D341Med (cell line): Measurements from ENCODE around the gene CHD9NB.

Experiments
- DNase-seq: peaks from one replicate; pipeline ENCODE4 v3.0.0; 2012; ENCODE audit warnings: low spot score

The CHD9NB gene

GRCh38 chr16:53052519-53053501, at the start of gene CHD9NB:
CHD9NB (minus strand) TSS chr16:53052897; CDS start chr16:53044158, 8,739 bp downstream.
- DNase-seq, result no peak

DNA sequence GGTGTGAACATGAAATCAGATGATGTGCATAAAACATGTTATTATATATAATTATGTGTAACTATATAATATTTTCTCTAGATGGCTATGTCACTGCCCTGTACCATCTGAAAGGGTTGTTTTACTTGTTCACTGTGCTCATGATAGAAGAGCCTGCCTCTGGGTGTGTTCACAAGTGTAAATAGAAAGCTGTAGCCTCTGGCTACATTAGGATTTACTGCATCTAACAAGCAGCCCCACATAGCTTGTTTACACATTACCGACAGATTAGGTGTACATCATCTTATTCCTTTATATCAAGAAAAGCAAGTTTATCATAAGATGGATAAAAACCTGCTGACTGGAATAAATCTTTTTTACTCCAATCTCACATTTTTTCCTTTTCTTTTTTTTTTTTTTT, 48.2 kb upstream of the CHD9NB start:
- DNase-seq, result no peak

DNA sequence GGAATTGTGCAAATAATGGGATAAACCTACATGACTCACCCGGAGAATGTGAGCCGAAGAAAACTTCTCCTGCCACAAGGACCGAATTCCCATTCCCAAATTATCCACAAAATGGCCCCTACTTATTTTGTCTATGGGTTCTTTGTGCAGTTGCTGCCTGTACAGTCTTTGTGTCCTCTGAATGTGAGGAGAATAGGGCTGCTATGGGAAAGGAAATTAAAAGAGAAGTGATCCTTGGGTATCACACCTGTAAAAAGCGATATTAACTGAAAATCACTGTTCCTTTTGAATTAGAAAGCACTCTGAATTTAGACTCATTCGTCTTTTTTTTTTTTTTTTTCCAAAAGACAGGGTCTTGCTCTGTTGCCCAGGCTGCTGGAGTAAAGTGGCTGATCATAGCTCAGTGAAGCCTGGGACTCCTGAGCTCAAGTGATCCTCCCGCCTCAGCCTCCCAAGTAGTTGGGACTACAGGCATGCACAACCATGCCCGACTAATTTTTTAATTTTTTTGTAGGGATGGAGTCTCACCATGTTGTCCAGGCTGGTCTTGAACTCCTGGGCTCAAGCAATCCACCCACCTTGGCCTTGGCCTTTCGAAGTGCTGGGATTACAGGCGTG, 47.5 kb upstream of the CHD9NB start:
- DNase-seq, result no peak

GRCh38 chr16:53099318-53100130, 46.8 kb upstream of the CHD9NB start:
- DNase-seq, result no peak

- no peak for DNase-seq
Measured at GRCh38 chr16:53098526-53099317, 46.0 kb upstream of the CHD9NB start.

GRCh38 chr16:53097190-53097589, 44.5 kb upstream of the CHD9NB start:
- no peak for DNase-seq

GRCh38 chr16:53094013-53094630, 41.4 kb upstream of the CHD9NB start:
- no peak for DNase-seq

GRCh38 chr16:53093162-53093744, 40.6 kb upstream of the CHD9NB start:
- no peak for DNase-seq

- no peak for DNase-seq
Measured at GRCh38 chr16:53092284-53092683, 39.6 kb upstream of the CHD9NB start.

DNA sequence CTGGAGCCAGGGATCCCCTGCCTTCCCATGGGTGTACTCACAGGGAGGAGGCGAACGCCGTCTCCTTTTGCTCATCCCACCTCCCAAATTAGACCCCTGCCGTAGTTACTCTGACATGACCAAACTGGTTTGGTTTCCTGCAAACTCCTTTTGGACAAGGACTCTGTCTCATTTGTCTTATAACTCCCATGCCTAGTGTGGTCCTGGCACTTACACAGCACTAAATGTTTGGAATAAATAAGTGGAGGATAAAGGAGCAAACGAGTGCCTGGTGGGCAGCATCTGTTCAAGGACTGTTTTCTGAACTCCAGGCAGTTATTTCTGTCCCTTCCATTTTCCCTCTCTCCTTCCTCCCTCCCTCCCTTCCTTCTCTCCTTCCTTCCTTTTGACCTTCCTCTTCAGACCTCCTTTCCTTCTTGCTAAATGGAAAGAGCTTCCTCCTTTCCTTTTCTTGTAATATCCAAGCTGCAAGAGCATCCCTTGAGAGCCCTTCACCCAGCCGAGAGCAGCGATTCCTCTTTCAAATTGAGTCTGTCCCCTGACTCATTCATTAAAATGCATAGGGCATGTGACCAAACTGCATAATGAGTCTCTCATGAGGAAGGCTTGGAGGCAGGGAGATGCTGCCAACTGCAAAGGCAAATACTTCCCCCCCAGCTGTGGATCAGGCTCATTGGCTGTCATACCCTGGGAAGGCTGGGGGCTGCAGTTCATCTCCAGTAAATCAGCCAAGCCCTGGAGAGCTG, 38.9 kb upstream of the CHD9NB start:
- DNase-seq, result no peak

- DNase-seq, result no peak
Measured at GRCh38 chr16:53090591-53091411, 38.1 kb upstream of the CHD9NB start.

DNA sequence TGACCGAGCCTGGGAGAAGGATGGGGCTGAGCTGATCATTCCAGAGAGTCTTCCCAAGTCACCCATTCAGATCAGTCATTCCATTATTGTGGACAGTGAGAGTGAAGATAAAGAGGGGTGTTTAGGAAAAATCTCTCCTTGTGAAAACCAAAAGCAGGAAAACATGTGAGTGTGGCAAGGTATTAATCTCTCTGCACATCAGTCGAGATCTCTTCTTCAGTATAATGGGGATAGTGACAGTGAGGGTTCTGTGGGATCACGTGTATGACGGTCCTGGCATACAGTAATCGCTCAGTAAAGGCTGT, 37.5 kb upstream of the CHD9NB start:
- DNase-seq, result no peak

- DNase-seq, result no peak
Measured at GRCh38 chr16:53089434-53090285, 37.0 kb upstream of the CHD9NB start.

GRCh38 chr16:53087101-53087500, 34.4 kb upstream of the CHD9NB start:
- DNase-seq, result no peak

- DNase-seq, result no peak
Measured at GRCh38 chr16:53085931-53086421, 33.3 kb upstream of the CHD9NB start.

DNA sequence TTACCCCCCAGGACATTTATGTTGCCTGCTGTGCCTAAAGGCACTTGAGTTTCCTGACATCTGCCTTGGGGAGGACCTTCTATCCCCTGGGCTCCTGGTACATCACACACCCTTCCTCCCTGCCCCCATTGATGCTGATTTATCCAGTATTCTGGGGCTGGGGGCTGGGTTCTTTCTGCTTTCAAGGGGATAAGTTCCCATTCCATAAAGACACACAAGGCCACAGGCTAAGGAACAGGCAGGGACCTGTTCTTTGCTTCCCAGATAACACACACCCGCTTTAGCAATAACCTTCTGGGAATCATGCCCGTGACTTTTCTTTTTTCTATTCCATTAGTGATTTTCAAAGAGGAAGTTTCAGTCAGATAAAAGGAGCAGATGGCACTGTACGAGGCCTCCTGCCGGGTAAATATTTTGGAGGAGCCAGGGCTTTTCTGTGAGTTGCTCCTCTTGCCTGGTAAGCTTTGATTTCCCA, 32.7 kb upstream of the CHD9NB start:
- no peak for DNase-seq

- DNase-seq, result no peak
Measured at GRCh38 chr16:53084746-53085334, 32.1 kb upstream of the CHD9NB start.

- no peak for DNase-seq
Measured at GRCh38 chr16:53084141-53084541, 31.4 kb upstream of the CHD9NB start.
